GM19043 (cell line): ENCODE results near the gene IVNS1ABP.
"Not testable (repeated sequence)": the region's sequence is repeated elsewhere in the genome, so short reads cannot be mapped to it uniquely, and the experiment has no call there.

Source experiments
- ATAC-seq: cut with Tn5 transposase; IDR thresholded peaks from one replicate; pipeline ENCODE4 v1.9.1; 2021; ENCODE audit warnings: low read depth; ENCODE audit not compliant: unreplicated experiment

IVNS1ABP gene

DNA sequence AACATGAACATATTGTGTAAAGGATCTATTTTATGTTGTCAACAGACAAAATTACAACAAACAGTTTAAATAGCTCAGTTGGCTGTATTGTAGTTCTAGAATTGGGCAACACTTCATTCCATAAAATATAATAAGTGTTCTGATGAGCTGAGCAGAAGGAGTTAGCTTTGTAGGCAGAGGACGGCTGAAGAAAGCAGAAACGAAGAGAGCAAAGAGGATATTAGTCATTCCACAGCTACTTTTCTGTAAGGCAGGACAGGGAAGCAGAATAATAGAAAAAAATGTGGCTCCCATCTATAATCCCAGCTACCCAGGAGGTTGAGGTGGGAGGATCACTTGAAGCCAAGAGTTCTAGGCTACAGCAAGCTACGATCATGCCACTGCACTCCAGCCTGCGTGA is 20.2 kb upstream of the IVNS1ABP start:
- ATAC-seq: no peak

DNA sequence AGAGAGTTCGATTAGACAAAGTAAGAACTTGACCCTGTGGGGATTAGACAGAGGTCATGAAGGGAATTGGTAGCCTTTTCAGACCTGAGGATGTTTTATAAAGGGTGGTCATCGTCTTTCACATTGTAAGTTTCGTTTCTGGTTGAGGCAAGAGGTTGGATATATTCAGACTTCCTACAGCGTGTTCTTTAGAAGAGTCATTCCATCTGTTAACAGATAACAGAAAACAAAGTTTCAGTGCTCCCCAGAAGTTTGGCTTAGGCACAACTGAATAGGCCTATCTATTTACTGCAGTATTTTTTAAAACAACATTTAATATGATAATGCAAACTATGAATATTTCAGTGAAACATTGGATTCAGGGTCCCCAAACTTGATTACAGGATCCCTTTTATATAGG is 17.1 kb upstream of the IVNS1ABP start:
- ATAC-seq: no peak

GRCh38 chr1:185328255-185328654 is 11.2 kb upstream of the IVNS1ABP start:
- no peak for ATAC-seq

- no peak for ATAC-seq
These were observed 8.4 kb upstream of the IVNS1ABP start for GRCh38 chr1:185325413-185325812.

GRCh38 chr1:185324118-185324517 is 7.1 kb upstream of the IVNS1ABP start:
- ATAC-seq: no peak

DNA sequence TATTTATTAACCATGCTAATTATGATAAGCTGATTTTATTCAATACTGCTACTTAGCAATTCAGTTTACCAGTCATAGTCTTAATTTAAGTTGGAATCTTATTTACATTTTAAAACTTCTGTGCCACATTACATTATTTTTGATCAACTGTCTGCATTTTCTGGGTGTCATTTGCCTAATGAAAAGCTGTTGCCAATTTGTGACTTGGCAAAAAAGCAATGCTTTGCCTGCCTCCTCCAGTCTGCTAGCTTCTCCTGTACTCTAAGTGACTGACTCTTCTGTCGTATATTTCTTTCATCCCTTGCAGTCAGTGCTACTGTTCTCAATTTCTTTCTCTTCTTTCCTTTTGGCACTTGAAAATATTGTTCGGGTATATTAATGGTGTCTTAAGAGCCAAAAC is 5.6 kb upstream of the IVNS1ABP start:
- ATAC-seq: no peak

GRCh38 chr1:185321653-185322221 is 4.7 kb upstream of the IVNS1ABP start:
- ATAC-seq: not testable (repeated sequence)

DNA sequence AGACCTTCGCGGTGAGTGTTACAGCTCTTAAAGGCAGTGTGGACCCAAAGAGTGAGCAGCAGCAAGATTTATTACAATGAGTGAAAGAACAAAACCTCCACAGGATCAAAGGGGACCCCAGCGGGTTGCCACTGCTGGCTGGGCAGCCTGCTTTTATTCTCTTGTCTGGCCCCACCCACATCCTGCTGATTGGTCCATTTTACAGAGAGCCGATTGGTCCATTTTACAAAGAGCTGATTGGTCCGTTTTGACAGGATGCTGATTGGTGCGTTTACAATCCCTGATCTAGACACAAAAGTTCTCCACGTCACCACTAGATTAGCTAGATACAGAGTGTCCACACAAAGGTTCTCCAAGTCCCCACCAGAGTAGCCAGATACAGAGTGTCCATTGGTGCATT is 4.1 kb upstream of the IVNS1ABP start:
- not testable (repeated sequence) for ATAC-seq

GRCh38 chr1:185319139-185319475 is 2.1 kb upstream of the IVNS1ABP start:
- ATAC-seq: no peak

- no peak for ATAC-seq
These were observed 1.5 kb upstream of the IVNS1ABP start for GRCh38 chr1:185318431-185319138.

GRCh38 chr1:185317886-185318310 is 855 bp upstream of the IVNS1ABP start:
- ATAC-seq: peak; percentile 35

DNA sequence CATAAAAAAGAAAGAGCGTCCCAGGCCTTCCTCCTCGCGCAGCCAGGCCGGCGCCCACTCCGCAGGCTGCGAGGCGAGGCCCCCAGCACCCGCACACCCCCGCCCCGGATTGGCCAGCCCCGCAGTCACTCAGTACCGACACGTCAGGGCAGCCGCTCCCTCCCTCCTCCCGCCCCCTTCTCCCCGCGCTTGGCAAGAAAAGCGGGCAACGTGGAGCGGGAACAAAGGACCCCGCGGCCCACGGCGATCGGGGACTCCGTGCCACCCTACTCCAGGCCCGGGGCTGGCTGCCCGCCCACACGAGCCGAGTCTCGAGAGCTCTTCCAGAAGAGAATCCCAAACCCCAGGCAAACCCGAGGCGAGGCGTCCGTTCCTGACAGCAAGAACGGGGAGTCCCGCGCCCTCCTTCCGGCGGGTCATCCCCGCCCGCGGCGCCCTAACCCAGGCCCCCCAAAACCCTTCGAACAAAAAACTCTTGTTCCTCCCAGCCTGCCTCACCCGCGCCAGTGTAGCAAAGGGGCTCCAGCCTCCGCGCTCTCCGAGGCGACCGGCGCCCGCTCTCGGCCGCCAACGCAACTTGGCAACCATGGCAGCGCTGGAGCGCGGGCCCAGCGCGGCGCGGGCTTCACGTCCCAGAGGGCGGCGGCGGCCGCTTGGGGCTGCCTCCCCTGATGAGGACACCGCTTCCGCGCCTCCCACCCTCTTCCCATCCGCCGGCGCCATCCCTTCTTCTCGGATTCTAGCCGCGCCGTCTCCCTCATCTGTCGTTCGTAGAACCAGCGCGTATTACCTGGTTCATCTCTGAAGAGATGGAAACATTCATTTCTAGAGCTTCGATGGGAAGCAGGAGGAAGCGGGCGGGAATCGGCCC is 645 bp downstream of the IVNS1ABP start:
- peak; percentile 50 for ATAC-seq

DNA sequence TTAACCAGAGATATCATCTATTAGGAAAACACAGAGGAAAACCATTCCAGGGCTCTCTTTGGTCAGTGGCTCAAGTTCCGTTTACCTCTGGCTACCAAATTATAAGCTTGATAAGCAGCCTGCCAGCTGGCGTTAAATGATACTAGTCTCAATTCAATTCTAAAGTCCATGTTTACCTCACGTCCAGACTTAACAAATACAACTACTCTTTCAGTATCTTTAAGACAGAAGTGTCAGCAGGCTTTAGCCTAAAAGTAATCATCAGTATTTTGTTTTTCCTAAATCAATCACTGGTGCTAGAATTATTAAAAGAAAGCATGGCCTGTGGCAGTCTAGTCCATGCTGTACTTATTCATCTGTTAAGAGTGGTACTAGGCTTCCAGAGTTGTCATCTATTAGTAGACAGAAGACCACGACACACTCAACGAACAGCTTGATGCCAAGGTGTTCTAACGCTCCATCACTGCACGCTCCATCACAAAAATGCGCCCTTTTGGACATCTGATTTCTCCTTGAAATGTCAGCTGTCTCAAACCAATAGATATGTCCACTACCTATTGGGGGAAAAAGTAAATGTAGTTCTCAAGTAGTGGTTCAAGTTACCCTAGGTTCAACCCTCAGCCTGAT is 1.5 kb downstream of the IVNS1ABP start:
- no peak for ATAC-seq

DNA sequence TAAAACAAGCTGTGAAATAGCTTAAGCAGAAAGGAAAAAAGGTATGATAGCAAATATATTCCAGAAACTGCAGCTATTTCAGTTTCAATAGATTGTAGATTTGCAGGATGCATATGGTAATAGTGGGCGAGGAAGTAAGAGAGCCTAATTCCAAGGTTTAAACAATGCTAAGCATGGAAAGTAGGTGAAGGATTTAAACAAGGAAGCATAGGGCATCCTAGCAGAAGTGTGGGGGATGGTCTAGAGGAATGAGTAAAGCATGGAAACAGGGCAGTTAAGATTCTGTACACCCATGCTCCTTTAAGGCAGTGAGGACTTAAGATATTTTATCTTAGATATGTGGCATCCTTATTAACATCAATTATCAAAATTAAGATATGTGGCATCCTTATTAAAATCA is 2.6 kb downstream of the IVNS1ABP start:
- no peak for ATAC-seq

GRCh38 chr1:185312361-185313138 is 4.5 kb downstream of the IVNS1ABP start:
- ATAC-seq: no peak

- no peak for ATAC-seq
These were observed 5.3 kb downstream of the IVNS1ABP start for GRCh38 chr1:185311589-185312225.

DNA sequence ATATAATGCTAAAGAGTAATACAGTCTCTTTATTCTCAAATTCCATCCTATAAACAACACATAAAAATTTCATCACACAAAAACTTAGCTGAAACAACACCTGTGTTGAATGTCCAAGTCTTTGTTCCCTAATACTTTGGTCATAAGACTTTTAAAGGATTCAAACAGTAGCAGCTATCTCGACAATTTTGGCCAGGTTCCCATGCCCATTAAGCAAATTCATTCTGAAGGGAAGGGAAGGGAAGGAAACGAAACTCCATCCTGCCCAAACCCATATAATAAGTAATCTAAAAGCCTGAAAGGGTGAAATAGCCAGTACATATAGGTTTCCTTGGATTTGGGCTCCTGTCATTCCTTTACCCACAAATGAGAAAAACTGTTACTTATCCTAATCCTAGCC is 7.5 kb downstream of the IVNS1ABP start:
- ATAC-seq: no peak

GRCh38 chr1:185308126-185308525 is 8.9 kb downstream of the IVNS1ABP start:
- no peak for ATAC-seq

GRCh38 chr1:185305419-185305818 is 11.6 kb downstream of the IVNS1ABP start:
- ATAC-seq: no peak

GRCh38 chr1:185300152-185300551 is 16.9 kb downstream of the IVNS1ABP start:
- ATAC-seq: no peak
